Erythroblast (primary cell): ENCODE measurements around the gene FCRL1.

Experiments
- DNase-seq, 2 experiments: peaks; one replicate each; lab custom pipeline; 2025; lab: John Stamatoyannopoulos, UW
- GATA1 ChIP-seq: IDR thresholded peaks from 2 replicates; pipeline ENCODE4 v1.6.1; 2011; ENCODE audit warnings: low read depth, mild to moderate bottlenecking, control low read depth, low read length, moderate library complexity
- POLR2A ChIP-seq: IDR thresholded peaks from 2 replicates; pipeline ENCODE4 v1.6.1; 2011; ENCODE audit warnings: mild to moderate bottlenecking, low read length

Gene FCRL1

DNA sequence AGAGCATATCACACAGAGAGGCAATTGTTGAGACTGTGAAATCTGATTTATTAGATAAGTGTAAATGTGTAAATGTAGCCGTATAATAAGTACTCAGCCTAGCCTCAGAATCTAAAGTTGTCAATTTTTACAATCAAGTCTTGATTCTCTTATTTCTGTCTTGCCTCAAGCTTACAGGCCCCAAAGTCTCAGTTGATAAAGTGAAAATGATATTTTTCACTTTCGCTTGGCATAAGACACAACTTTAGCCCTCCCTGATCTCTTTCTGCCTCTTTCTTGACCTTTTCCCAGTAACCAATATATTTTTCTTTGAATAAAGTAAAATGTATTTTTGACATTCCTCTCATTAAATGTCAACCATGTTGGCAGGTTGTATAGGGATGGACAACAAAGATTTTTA, 11.0 kb upstream of the FCRL1 start:
- no peak for TF ChIP-seq GATA1
- TF ChIP-seq POLR2A, result no peak

DNA sequence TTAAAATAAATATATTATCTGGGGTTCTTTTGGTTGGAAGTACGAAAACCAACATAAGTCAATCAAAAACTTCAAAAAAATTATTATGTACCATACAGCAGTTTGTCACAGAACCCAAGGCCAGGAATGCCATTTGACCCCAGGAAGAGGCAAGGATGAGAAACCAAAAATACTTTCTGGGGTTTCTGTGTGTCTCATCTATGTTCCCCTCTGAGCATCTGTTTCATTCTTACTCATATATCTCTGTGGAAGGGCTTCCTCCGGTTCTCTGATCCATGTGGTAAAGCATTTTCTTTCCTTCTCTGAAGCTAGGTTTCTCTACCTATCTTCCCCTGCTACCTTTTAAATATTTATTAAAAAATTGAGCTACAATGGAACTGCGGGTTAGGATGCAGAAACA, 9.8 kb upstream of the FCRL1 start:
- no peak for DNase-seq
- no peak for TF ChIP-seq POLR2A
- TF ChIP-seq GATA1, result no peak

More for the DNA sequence above, 11.0 kb upstream of the FCRL1 start:
- no peak for DNase-seq

DNA sequence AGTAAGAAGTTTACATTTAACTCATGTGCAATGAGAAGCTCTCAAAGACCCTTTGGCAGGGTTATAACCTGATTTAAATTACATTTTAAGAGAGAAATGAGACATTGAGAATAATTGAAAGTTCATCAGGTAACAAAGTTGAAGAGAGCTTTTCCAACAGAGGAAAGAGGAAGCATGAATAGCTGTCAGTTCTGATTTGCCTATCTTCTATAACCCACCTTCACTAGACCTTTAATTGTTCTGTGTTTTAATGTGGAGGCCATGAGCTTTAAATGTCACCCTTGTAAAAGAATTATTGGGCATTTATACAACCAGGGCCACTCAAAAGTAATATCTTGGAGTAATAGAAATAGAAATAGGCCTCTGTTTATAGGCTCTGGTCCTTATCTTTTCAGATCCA, 9.3 kb upstream of the FCRL1 start:
- DNase-seq, result no peak
- TF ChIP-seq POLR2A (no peak), GATA1 (no peak)

DNA sequence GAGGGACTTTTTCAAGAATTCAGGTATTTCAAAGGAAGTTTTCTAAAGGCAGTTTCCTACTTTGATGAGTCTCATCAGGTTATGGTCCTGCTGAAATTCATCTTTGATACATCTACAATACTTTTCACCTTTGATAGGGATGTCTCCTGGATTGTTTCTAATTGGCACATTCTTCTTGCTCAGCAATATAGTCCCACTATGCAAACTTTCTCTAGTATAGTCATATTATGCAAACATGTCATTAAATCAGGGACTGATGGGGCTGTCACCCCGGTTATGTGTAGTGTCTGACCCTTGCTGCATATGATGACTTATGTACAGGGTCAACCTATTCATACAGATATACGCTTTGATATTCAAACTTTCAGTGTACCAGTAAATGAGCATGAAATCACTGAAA, 379 bp upstream of the FCRL1 start:
- TF ChIP-seq GATA1 (no peak), POLR2A (no peak)
- no peak for DNase-seq

DNA sequence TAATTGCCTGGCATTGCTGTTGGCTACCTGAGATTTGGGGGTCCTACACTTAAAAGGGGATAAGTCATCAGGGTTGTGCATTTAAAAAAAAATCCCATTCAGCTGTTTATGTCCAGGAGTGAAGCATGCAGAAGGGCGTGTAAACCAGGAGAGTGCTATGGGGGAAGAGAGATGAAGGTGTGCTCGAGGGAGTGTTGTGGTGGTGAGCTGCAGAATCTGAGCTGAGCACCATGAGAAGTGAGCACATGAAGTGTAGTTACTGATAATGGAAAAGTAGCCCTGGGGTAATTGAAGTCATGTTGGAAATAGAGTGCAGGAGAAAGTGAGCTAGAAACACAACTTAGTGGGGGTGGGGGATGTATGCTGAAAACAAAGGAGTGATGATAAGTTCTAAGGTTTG, 705 bp downstream of the FCRL1 start:
- TF ChIP-seq GATA1 (no peak), POLR2A (no peak)
- DNase-seq, result no peak

DNA sequence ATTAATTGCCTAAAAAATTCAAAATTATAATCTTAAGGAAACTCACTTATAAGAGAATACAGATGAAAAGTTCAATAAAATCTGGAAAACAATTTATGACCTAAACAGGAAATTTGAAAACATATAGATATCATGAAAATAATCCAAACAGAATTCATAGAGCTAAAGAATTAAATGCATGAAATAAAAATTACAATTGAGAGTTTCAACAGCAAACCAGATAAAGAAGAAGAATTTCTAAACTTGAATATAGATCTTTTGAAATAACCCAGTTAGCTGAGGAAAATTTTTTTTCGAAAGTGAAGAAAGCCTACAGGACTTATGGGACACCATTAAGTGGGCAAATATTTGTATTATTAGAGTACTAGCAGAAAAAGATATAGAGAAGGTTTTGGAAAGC, 6.7 kb downstream of the FCRL1 start:
- TF ChIP-seq POLR2A, result no peak
- TF ChIP-seq GATA1, result no peak
- DNase-seq, result no peak

DNA sequence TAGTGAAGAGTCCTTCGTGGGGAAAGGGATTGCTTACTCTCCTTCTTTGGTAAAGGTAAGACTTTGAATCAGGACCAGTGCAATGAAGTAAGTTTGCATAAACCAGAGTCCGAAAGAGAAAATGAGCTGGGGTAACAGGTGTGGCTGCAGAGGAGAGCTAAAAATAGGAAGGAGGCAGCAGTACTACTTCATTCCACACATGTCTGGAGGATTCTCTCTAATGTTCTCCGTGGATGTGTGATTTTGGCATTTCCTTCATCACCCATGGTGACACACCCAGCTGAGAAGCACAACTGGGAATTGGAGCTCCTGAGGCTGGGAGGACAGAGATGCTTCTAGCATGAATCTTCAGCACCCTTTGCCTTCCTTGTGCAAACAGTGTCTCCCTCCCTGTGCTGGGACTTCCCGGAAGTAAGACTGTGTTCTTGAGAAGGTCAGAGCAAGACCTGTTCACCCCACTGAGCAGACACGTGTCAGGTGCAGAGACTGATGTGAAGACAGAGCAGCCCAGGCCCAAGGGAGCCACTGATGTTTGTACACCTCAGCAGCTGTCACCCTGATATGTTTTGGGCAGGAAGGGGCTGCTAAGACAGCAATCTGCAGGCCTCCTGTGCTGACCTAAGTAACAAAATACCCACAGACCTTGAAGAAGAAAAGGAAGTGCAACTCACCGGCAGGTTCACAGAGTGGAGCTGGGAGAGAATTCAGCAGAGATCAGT, 13.3 kb downstream of the FCRL1 start:
- no peak for DNase-seq
- TF ChIP-seq GATA1 (no peak), POLR2A (no peak)

DNA sequence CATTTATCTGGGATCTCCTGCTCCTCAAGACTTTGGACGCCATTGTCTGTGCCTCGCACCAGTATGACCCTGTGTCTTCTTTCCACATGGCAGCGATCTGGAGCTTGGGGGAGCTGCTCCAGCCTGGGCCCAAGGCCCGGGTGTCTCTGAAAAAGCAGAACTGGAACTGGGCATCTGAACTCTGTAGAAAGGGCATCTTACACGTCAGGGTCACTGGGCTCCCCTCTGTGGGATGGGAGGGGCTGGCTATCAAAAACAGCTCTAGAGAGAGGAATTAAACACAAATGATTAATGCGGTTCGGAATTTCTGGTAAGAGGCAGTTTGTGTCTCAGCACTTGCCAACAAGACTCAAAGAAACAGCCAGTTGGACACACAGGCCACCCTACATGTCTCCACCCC, 16.1 kb downstream of the FCRL1 start:
- no peak for DNase-seq
- TF ChIP-seq GATA1, result no peak
- no peak for TF ChIP-seq POLR2A

DNA sequence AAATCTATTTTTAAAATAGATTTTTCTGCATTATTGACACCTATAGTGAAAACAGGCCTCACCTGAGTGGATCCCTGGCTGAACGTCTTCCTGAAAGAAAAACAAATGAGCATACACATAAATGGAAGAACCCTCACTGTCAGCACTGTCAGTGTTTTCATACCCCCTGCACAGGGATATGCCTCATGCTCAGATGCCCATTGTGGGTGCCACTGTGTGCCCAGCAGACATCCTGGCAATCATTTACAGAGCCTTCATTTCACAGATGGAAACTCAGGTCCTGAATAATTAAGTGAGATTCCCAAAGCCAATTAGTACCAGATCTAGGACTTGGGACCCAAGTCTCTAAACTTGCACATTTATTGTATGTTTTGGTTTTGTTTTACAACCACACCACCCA, 19.9 kb downstream of the FCRL1 start:
- TF ChIP-seq GATA1 (no peak), POLR2A (no peak)
- no peak for DNase-seq

DNA sequence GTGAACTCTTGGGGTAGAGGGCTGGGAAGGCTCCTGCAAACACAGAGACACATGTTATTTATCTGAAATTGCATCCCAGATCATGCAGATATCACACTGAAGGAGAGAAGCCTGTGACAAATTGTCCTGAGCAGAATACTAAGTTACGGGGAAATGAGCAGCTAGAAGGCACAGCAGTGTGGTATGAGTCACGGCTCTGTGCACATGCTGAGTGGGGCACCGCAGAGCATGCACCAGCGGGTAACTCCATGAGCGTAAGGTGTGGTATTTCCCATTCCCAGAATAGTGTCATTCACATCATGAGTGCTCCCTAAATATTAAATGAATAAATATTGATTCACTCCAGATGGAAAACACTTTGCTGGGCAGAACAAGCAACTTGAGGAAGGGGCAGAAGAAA, 21.7 kb downstream of the FCRL1 start:
- DNase-seq, result no peak
- TF ChIP-seq GATA1, result no peak
- TF ChIP-seq POLR2A, result no peak

DNA sequence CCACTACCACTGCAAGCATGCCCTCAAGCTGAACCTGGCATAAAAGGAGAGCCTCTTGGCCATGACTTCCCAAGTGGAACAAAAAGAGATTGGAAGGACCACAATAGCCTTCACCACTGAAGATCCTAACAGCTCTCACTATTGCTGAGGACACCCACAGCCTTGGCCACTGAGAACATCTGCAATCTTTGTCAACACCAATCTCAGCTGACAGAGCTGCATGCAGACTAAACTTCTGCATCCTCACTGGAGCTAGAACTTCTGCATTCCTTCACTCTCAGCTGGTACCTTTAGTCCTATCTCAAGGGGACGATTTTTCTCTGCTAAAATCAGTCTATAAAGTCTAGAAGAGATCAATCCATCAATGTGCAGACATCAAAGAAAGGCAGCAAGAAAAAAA, 34.7 kb downstream of the FCRL1 start:
- DNase-seq, result no peak

DNA sequence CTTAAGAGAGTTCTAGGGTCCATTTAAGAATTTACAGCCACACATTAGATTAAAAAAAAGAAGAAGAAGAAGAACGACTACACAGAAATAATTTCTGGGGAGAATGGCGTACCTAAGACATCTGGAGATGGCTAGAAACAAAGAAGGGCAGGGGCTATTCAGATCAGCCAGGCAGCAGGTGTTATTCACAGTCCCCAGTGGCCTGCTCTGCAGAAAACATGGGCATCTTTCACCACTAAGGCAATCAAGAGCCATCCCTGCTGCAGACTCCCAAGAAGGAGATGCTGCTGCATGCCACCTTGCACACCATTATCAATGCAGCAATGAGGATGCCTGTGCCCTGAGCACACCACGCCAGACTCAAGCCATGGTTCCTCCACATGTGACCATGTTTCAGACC, 35.1 kb downstream of the FCRL1 start:
- TF ChIP-seq GATA1, result no peak
- TF ChIP-seq POLR2A, result no peak
- no peak for DNase-seq

More for the DNA sequence above, 34.7 kb downstream of the FCRL1 start:
- TF ChIP-seq GATA1 (no peak), POLR2A (no peak)

DNA sequence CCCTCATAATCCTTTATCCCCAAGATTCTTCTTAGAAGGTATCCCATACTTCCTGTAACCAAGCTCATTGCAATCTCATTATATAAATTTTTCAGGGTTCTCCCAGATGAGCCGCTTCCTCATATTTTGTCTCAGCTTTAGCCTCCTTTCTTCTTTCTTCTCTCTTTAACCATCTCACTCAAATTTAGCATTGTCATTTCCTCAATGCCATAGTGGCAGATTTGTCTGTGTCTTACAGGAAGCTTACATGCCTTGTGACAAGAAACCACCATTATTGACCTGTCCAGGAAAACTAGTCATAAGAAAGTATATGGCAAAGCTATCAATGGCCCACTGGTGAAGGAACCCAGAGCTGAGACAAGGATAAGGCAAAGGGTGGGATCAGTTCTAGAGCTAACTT, 37.0 kb downstream of the FCRL1 start:
- DNase-seq, result no peak
- TF ChIP-seq GATA1, result no peak
- no peak for TF ChIP-seq POLR2A

DNA sequence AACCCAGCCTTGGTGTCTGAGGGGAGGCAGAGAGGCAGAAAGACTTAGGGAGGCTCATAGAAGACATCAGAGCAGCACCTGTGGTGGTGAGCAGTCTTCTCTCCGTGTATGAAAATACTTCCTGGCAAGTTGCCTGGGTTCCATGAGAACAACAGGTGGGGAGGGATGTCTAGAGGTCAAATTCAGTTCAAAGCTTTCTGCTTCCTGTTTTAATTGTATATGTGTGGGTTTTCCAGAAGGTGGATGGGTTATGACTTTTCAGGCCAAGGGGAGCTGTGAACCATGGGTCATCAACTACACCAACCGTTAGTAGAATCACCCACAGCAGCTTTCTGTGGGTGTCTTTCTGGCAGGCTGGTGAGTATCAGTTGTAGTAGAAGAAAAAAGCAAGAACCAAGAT, 38.9 kb downstream of the FCRL1 start:
- no peak for DNase-seq
- TF ChIP-seq GATA1 (no peak), POLR2A (no peak)

DNA sequence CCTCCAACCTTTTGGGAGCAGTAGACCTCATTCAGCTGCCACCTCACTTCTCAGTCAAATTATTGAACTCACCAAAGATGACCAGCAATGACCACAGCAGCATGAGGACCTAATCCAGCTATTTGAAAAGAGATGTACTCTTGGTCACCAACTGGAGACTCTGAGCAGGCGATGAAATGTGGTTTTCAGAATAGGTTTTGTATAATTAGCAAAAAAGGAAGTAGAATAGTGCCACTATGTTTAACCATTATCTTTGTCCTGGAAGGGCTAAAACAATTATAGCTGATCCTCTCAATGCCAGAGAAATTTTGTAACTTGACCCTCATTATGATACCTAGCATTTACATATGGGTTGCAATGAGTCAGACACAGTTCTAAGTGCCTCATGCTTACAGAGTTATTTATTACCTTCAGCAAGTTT, 42.9 kb downstream of the FCRL1 start, which contains the start of gene FCRL2:
Gene FCRL2 (minus strand): TSS at position 162 of the 421 bp plus-strand sequence. CDS start 59 bp downstream, at position 103.
- DNase-seq, result no peak
- TF ChIP-seq GATA1 (no peak), POLR2A (no peak)
